Common myeloid progenitor, CD34-positive (primary cell): Measurements from ENCODE around the gene LMLN.
"Not testable (repeated sequence)": the region's sequence is repeated elsewhere in the genome, so short reads cannot be mapped to it uniquely, and the experiment has no call there.

Source experiments
- CTCF ChIA-PET: fragments of 350-600 bp; sonication (Branson Sonifier 250); formaldehyde crosslinking; loops from one replicate; lab custom pipeline; 2021; ENCODE audit warnings: antibody characterized with exemption; lab: Charles Lee
- POLR2A ChIA-PET: fragments of 350-600 bp; sonication (Branson Sonifier 250); formaldehyde crosslinking; loops from one replicate; lab custom pipeline; 2021; ENCODE audit warnings: antibody characterized with exemption; lab: Charles Lee
- DNase-seq, 3 donors: peaks; one replicate each; pipeline versions ENCODE4 v3.0.0 to v3.0.0-alpha.2; 2013
- H3K27ac ChIP-seq, 2 experiments: 1 replicate in 1 of 2; 2 replicates in 1 of 2; pipeline ENCODE4 v1.7.0; 2013; ENCODE audit warnings: inconsistent platforms in 2 of 2, low read length in 2 of 2, mild to moderate bottlenecking in 2 of 2, low read depth in 1 of 2, moderate library complexity in 1 of 2; ENCODE audit not compliant: severe bottlenecking in 2 of 2, insufficient read depth in 1 of 2, poor library complexity in 1 of 2
- H3K27me3 ChIP-seq, 5 experiments: replicated peaks in 2 of 5; 1 replicate in 3 of 5; 2 replicates in 2 of 5; pipeline versions ENCODE4 v1.6.1 to v1.7.0; 2013; ENCODE audit warnings: low read length in 4 of 5, mild to moderate bottlenecking in 2 of 5, moderate library complexity in 2 of 5, inconsistent platforms in 1 of 5; ENCODE audit not compliant: insufficient read depth in 5 of 5, control insufficient read depth in 4 of 5
- H3K36me3 ChIP-seq, 4 experiments: 1 replicate in 2 of 4; 2 replicates in 2 of 4; pipeline versions ENCODE4 v1.6.1 to v1.7.0; 2013; ENCODE audit warnings: low read length in 3 of 4, control low read depth in 1 of 4, mild to moderate bottlenecking in 1 of 4; ENCODE audit not compliant: control insufficient read depth in 4 of 4, insufficient read depth in 4 of 4
- H3K4me1 ChIP-seq, 4 experiments: 1 replicate in 3 of 4; 2 replicates in 1 of 4; pipeline versions ENCODE4 v1.6.1 to v1.7.1; 2013; ENCODE audit warnings: low read length in 3 of 4, mild to moderate bottlenecking in 3 of 4, control low read depth in 1 of 4, inconsistent platforms in 1 of 4, moderate library complexity in 1 of 4; ENCODE audit not compliant: control insufficient read depth in 4 of 4, insufficient read depth in 4 of 4; ENCODE audit errors: control extremely low read depth in 1 of 4
- H3K4me3 ChIP-seq, 7 experiments: 1 replicate in 4 of 7; 2 replicates in 3 of 7; pipeline versions ENCODE4 v1.5.1 to v1.7.0; 2013; ENCODE audit warnings: mild to moderate bottlenecking in 7 of 7, low read length in 6 of 7, moderate library complexity in 6 of 7, inconsistent platforms in 2 of 7, low read depth in 2 of 7, control low read depth in 1 of 7; ENCODE audit not compliant: insufficient read depth in 4 of 7, control insufficient read depth in 1 of 7; ENCODE audit errors: extremely low read depth in 1 of 7
- H3K9me3 ChIP-seq, 5 experiments: 1 replicate in 4 of 5; 2 replicates in 1 of 5; pipeline versions ENCODE4 v1.6.1 to v1.7.1; 2013; ENCODE audit warnings: low read length in 4 of 5, mild to moderate bottlenecking in 2 of 5, inconsistent platforms in 1 of 5, low read depth in 1 of 5, moderate library complexity in 1 of 5; ENCODE audit not compliant: control insufficient read depth in 4 of 5, insufficient read depth in 2 of 5; ENCODE audit errors: control extremely low read depth in 1 of 5
- WGBS: methylation state at CpG from one replicate; pipeline ENCODE4 v1.1.5; 2013; ENCODE audit not compliant: insufficient coverage; 5-methylcytosine and 5-hydroxymethylcytosine counted together

LMLN gene

DNA sequence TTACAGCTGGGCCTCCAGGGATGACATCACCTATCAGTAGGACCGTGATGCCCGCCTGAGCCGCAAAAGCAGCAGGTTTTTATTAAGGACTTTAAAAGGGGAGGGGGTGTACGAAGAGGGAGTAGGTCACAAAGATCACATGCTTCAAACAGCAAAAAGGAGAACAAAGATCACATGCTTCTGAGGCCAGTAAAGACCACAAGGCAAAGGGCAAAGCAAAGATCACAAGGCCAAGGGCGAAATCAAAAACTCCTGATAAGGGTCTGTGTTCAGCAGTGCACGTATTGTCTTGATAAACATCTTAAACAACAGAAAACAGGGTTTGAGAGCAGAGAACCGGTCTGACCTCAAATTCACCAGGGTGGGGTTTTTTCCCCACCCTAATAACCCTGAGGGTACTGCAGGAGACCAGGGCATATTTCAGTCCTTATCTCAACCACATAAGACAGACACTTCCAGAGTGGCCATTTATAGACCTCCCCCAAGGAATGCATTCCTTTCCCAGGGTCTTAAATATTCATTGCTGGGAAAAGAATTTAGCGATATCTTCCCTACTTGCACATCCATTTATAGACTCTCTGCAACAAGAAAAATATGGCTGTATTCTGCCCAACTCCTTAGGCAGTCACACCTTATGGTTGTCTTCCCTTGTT, 7.4 kb downstream of the LMLN start:
- H3K36me3 ChIP-seq, H3K27ac ChIP-seq, H3K4me1 ChIP-seq, H3K27me3 ChIP-seq, POLR2A ChIA-PET, CTCF ChIA-PET, H3K4me3 ChIP-seq: not testable (repeated sequence)
- 100% methylated on average over 8 of the region's 8 CpGs for WGBS
- peaks cover 6 to 28% (median 7%) of the 10 kb centered on the region in 5 experiments for H3K9me3 ChIP-seq
- DNase-seq = peak in 1 of 3 donors; percentile 35

DNA sequence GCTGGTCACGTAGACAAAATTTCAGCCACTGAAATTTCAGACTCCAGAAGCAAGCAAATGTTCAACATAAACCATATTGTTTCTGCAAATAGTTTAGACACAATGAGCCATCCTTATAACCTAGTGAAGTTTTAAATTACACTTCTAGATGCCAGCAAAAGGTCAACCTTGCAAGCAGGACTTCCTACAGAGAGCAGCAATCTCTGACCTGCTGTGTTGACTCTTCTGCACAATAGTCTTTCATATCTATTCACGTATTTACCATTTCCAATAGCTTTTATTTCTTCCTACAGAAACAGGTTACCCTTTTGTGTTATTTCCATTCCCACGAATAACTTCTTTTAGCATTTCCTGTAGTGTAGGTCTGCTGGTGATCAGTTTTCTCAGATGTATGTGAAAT, 10.6 kb downstream of the LMLN start:
- CTCF ChIA-PET = no interaction called here
- no peak for DNase-seq
- H3K27me3 ChIP-seq = no peaks in the 10 kb centered on the region

GRCh38 chr3:197974016-197974415, 14.0 kb downstream of the LMLN start:
- Histone ChIP-seq H3K27me3 (no peaks in the 10 kb centered on the region), H3K27ac (no peak overlapping the region), H3K4me3 (no peak overlapping the region), H3K4me1 (no peaks in the 10 kb centered on the region), H3K9me3 (peaks cover 0 to 15% (median 3%) of the 10 kb centered on the region in 5 experiments), H3K36me3 (peaks cover 0 to 4% (median 1%) of the 10 kb centered on the region in 4 experiments)
- no peak for DNase-seq
- CTCF ChIA-PET = no interaction called here
- no CpG with 5 or more reads among the region's 1 CpG for WGBS
- POLR2A ChIA-PET = no interaction called here

More for the DNA sequence above, 10.6 kb downstream of the LMLN start:
- Histone ChIP-seq H3K4me3 (no peak overlapping the region), H3K4me1 (no peaks in the 10 kb centered on the region), H3K27ac (no peak overlapping the region), H3K9me3 (peaks cover 6 to 32% (median 7%) of the 10 kb centered on the region in 5 experiments), H3K36me3 (peaks cover 0 to 4% (median 0%) of the 10 kb centered on the region in 4 experiments)
- WGBS = 80% methylated on average over 1 of the region's 3 CpGs
- POLR2A ChIA-PET = no interaction called here

DNA sequence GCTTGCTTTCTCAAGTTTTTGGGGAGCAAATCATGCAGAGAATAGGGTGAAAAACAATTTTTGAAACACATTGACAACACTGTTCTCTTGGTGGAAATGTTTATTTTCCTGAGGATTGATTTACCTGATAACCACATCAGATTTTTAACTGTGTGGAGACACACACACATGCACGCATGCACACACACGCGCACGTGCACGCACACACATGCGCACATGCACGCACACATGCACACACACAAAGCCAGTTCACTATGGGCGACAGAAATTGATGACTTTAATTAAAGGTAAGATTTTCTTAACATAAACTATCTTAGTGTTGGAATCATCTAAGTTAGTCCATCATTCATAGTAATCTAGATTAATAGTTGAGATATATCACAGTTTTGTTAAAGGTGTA, 15.3 kb downstream of the LMLN start:
- DNase-seq = no peak
- Histone ChIP-seq H3K9me3 (peaks cover 0 to 15% (median 3%) of the 10 kb centered on the region in 5 experiments), H3K4me1 (no peaks in the 10 kb centered on the region), H3K4me3 (no peak overlapping the region), H3K27me3 (no peaks in the 10 kb centered on the region), H3K36me3 (peaks cover 0 to 4% (median 2%) of the 10 kb centered on the region in 4 experiments), H3K27ac (no peak overlapping the region)
- WGBS = no CpG with 5 or more reads among the region's 8 CpGs
- ChIA-PET CTCF (interaction anchor here (0.6 kb wide), 1 partner anchor 136 kb away, joined by 3 read pairs; no protein-coding TSS in a partner anchor), POLR2A (no interaction called here)

DNA sequence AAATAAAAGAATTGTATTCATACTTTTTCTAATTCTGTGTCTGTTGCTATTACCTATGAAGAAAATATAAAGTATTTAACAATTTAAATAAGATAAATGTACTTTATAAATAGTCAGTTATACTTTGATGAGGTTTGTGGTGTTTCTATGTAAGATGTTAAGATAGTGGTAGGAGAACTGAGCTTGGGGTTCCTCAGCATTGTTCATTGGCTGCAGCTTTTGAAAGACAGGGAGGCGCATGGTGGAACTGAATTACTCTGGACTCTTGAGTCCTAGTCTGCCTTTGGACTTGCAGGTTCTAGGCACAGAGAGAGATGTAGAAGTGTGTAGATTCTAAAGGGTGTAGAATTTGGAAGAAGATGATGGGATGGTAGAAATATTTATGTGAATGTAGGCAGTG, 23.1 kb downstream of the LMLN start:
- Histone ChIP-seq H3K4me1 (no peaks in the 10 kb centered on the region), H3K27ac (no peak overlapping the region), H3K27me3 (no peaks in the 10 kb centered on the region), H3K9me3 (no peaks in the 10 kb centered on the region), H3K4me3 (no peak overlapping the region), H3K36me3 (peaks cover 0 to 4% (median 2%) of the 10 kb centered on the region in 4 experiments)
- 100% methylated on average over 1 of the region's 1 CpG for WGBS
- ChIA-PET CTCF (no interaction called here), POLR2A (no interaction called here)
- no peak for DNase-seq

GRCh38 chr3:197989651-197990050, 29.6 kb downstream of the LMLN start:
- WGBS = 100% methylated on average over 2 of the region's 4 CpGs
- peaks cover 0 to 8% (median 0%) of the 10 kb centered on the region in 4 experiments for H3K36me3 ChIP-seq
- no peak overlapping the region for H3K4me3 ChIP-seq
- H3K4me1 ChIP-seq = no peaks in the 10 kb centered on the region
- no peaks in the 10 kb centered on the region for H3K9me3 ChIP-seq
- H3K27me3 ChIP-seq = no peaks in the 10 kb centered on the region
- DNase-seq = no peak
- POLR2A ChIA-PET = no interaction called here
- CTCF ChIA-PET = no interaction called here
- H3K27ac ChIP-seq = no peak overlapping the region

DNA sequence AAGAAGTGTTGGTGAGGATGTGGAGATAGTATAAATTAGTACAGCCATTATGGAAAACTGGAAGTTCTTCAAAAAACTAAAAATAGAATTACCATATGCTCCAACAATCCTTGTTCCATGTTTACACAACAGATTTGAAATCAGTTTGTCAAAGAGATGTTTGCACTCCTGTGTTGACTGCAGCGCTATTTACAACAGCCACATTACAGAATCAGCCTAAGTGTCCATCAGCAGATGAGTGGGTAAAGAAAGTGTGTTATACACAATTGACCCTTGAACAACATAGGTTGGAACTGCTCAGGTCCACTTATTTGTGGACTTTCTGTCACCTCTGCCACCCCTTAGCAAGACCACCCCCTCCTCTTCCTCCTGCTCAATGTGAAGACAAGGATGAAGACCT, 34.7 kb downstream of the LMLN start:
- H3K27ac ChIP-seq = no peak overlapping the region
- no peaks in the 10 kb centered on the region for H3K9me3 ChIP-seq
- no peaks in the 10 kb centered on the region for H3K27me3 ChIP-seq
- peaks cover 0 to 7% (median 0%) of the 10 kb centered on the region in 4 experiments for H3K36me3 ChIP-seq
- H3K4me3 ChIP-seq = no peak overlapping the region
- no peak for DNase-seq
- ChIA-PET POLR2A (no interaction called here), CTCF (no interaction called here)
- WGBS = no CpG with 5 or more reads among the region's 1 CpG
- no peaks in the 10 kb centered on the region for H3K4me1 ChIP-seq
